KMS-11 (cell line): ENCODE data around the gene USP17L24.
"Not testable (repeated sequence)": the region's sequence is repeated elsewhere in the genome, so short reads cannot be mapped to it uniquely, and the experiment has no call there.

Experiments used
- H2AFZ ChIP-seq: fragments of 200-600 bp; sonication (generic); 2 replicates; pipeline ENCODE4 v1.6.1; 2016; ENCODE audit warnings: antibody characterized with exemption, mixed run types, low read depth
- H3K27ac ChIP-seq: fragments of 200-600 bp; sonication (generic); 2 replicates; pipeline ENCODE4 v1.6.1; 2016; ENCODE audit warnings: mild to moderate bottlenecking, mixed run types
- H3K27me3 ChIP-seq: fragments of 200-600 bp; sonication (generic); 2 replicates; pipeline ENCODE4 v1.6.1; 2017; ENCODE audit warnings: mild to moderate bottlenecking, low read depth, mixed run types, moderate library complexity; ENCODE audit not compliant: insufficient read depth
- H3K36me3 ChIP-seq: fragments of 200-600 bp; sonication (generic); 2 replicates; pipeline ENCODE4 v1.6.1; 2017; ENCODE audit warnings: mild to moderate bottlenecking, mixed run types; ENCODE audit not compliant: insufficient read depth
- H3K4me1 ChIP-seq: fragments of 200-600 bp; sonication (generic); 2 replicates; pipeline ENCODE4 v1.6.1; 2016; ENCODE audit warnings: mild to moderate bottlenecking, low read depth, mixed run types; ENCODE audit not compliant: poor library complexity, severe bottlenecking
- H3K4me2 ChIP-seq: fragments of 200-600 bp; sonication (generic); 2 replicates; pipeline ENCODE4 v1.7.0; 2016; ENCODE audit warnings: mild to moderate bottlenecking, mixed run types
- H3K4me3 ChIP-seq: fragments of 200-600 bp; sonication (generic); IDR thresholded peaks from 2 replicates; pipeline ENCODE4 v1.6.1; 2017; ENCODE audit warnings: low read depth, low read length, mixed read lengths; ENCODE audit not compliant: insufficient read depth
- H3K79me2 ChIP-seq: fragments of 200-600 bp; sonication (generic); 2 replicates; pipeline ENCODE4 v1.6.1; 2016; ENCODE audit warnings: low read depth, mixed run types; ENCODE audit not compliant: insufficient read depth
- H3K9ac ChIP-seq: fragments of 200-600 bp; sonication (generic); 2 replicates; pipeline ENCODE4 v1.6.1; 2016; ENCODE audit warnings: mild to moderate bottlenecking, mixed run types
- H4K20me1 ChIP-seq: fragments of 200-600 bp; sonication (generic); 2 replicates; pipeline ENCODE4 v1.6.1; 2016; ENCODE audit warnings: mild to moderate bottlenecking, mixed run types; ENCODE audit not compliant: insufficient read depth

The USP17L24 gene, protein sequence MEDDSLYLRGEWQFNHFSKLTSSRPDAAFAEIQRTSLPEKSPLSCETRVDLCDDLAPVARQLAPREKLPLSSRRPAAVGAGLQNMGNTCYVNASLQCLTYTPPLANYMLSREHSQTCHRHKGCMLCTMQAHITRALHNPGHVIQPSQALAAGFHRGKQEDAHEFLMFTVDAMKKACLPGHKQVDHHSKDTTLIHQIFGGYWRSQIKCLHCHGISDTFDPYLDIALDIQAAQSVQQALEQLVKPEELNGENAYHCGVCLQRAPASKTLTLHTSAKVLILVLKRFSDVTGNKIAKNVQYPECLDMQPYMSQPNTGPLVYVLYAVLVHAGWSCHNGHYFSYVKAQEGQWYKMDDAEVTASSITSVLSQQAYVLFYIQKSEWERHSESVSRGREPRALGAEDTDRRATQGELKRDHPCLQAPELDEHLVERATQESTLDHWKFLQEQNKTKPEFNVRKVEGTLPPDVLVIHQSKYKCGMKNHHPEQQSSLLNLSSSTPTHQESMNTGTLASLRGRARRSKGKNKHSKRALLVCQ

DNA sequence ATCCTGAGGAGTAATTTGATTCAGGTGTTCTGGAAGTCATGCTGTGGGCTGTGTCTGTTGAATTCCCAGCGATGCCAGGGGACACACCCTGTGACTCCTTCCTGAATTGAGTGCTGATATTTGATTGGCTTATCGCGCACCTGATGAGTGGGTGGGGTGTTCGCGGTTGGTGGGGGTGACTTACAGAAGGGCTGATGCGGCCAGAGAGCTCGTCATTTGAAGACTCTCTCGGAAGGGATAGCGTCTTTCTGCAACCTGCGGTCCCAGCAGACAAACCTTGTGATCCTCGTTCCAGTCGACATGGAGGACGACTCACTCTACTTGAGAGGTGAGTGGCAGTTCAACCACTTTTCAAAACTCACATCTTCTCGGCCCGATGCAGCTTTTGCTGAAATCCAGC is at the start of gene USP17L24:
Gene USP17L24, plus strand, starts transcription at position 301 of the 400 bp plus-strand sequence. Its CDS starts 0 bp downstream, at position 301.
- not testable (repeated sequence) for H2AFZ ChIP-seq, H3K4me3 ChIP-seq, H4K20me1 ChIP-seq, H3K27me3 ChIP-seq, H3K4me2 ChIP-seq, H3K79me2 ChIP-seq, H3K9ac ChIP-seq, H3K36me3 ChIP-seq, H3K27ac ChIP-seq, H3K4me1 ChIP-seq

DNA sequence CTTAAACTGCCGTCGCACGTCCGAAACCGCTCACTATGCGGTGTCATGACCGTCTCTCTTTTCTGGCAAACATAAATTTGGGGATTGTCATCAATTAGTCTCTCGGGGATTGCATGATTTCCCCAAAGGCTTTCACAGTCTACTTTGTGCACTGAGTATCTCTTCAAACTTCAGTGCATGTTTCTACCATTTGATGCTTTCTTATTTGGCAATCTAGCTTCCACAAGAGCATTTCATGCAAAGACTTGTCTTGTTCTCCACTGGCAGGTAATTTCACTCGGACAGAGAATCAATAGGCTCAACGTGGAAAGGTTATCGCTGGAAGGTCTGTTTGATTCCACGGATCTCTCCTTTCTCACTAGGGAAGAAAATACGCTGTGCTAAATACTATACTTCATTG is 774 bp upstream of the USP17L24 start:
- H3K4me2 ChIP-seq, H3K4me3 ChIP-seq: not testable (repeated sequence)

DNA sequence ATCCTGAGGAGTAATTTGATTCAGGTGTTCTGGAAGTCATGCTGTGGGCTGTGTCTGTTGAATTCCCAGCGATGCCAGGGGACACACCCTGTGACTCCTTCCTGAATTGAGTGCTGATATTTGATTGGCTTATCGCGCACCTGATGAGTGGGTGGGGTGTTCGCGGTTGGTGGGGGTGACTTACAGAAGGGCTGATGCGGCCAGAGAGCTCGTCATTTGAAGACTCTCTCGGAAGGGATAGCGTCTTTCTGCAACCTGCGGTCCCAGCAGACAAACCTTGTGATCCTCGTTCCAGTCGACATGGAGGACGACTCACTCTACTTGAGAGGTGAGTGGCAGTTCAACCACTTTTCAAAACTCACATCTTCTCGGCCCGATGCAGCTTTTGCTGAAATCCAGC is 4.6 kb downstream of the USP17L24 start, which contains the start of gene USP17L25:
Gene USP17L25, plus strand, starts transcription at position 301 of the 400 bp plus-strand sequence. Its CDS starts 0 bp downstream, at position 301.
- H3K27me3 ChIP-seq, H3K4me2 ChIP-seq, H3K27ac ChIP-seq, H3K4me3 ChIP-seq, H3K9ac ChIP-seq, H3K4me1 ChIP-seq, H3K79me2 ChIP-seq, H3K36me3 ChIP-seq, H2AFZ ChIP-seq, H4K20me1 ChIP-seq: not testable (repeated sequence)

More for the DNA sequence above, 774 bp upstream of the USP17L24 start:
- not testable (repeated sequence) for H3K79me2 ChIP-seq, H3K9ac ChIP-seq, H3K36me3 ChIP-seq, H3K4me1 ChIP-seq, H3K27me3 ChIP-seq, H3K27ac ChIP-seq, H4K20me1 ChIP-seq, H2AFZ ChIP-seq

DNA sequence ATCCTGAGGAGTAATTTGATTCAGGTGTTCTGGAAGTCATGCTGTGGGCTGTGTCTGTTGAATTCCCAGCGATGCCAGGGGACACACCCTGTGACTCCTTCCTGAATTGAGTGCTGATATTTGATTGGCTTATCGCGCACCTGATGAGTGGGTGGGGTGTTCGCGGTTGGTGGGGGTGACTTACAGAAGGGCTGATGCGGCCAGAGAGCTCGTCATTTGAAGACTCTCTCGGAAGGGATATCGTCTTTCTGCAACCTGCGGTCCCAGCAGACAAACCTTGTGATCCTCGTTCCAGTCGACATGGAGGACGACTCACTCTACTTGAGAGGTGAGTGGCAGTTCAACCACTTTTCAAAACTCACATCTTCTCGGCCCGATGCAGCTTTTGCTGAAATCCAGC is 9.4 kb downstream of the USP17L24 start, which contains the start of gene USP17L26:
Gene USP17L26, plus strand, starts transcription at position 301 of the 400 bp plus-strand sequence. Its CDS starts 0 bp downstream, at position 301.
- H3K27me3 ChIP-seq, H3K79me2 ChIP-seq, H3K4me1 ChIP-seq, H3K4me3 ChIP-seq, H3K27ac ChIP-seq, H3K4me2 ChIP-seq, H3K36me3 ChIP-seq, H3K9ac ChIP-seq, H4K20me1 ChIP-seq, H2AFZ ChIP-seq: not testable (repeated sequence)

DNA sequence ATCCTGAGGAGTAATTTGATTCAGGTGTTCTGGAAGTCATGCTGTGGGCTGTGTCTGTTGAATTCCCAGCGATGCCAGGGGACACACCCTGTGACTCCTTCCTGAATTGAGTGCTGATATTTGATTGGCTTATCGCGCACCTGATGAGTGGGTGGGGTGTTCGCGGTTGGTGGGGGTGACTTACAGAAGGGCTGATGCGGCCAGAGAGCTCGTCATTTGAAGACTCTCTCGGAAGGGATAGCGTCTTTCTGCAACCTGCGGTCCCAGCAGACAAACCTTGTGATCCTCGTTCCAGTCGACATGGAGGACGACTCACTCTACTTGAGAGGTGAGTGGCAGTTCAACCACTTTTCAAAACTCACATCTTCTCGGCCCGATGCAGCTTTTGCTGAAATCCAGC is 14.1 kb downstream of the USP17L24 start, which contains the start of gene USP17L5:
Gene USP17L5, plus strand, starts transcription at position 301 of the 400 bp plus-strand sequence. Its CDS starts 0 bp downstream, at position 301.
- H3K4me1 ChIP-seq, H3K4me2 ChIP-seq, H3K4me3 ChIP-seq, H3K79me2 ChIP-seq, H2AFZ ChIP-seq, H4K20me1 ChIP-seq, H3K9ac ChIP-seq, H3K36me3 ChIP-seq, H3K27me3 ChIP-seq, H3K27ac ChIP-seq: not testable (repeated sequence)

DNA sequence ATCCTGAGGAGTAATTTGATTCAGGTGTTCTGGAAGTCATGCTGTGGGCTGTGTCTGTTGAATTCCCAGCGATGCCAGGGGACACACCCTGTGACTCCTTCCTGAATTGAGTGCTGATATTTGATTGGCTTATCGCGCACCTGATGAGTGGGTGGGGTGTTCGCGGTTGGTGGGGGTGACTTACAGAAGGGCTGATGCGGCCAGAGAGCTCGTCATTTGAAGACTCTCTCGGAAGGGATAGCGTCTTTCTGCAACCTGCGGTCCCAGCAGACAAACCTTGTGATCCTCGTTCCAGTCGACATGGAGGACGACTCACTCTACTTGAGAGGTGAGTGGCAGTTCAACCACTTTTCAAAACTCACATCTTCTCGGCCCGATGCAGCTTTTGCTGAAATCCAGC is 18.9 kb downstream of the USP17L24 start, which contains the start of gene USP17L27:
Gene USP17L27, plus strand, starts transcription at position 301 of the 400 bp plus-strand sequence. Its CDS starts 0 bp downstream, at position 301.
- not testable (repeated sequence) for H3K27me3 ChIP-seq, H3K4me2 ChIP-seq, H3K36me3 ChIP-seq, H3K79me2 ChIP-seq, H3K4me3 ChIP-seq, H3K27ac ChIP-seq, H3K9ac ChIP-seq, H3K4me1 ChIP-seq, H2AFZ ChIP-seq, H4K20me1 ChIP-seq

DNA sequence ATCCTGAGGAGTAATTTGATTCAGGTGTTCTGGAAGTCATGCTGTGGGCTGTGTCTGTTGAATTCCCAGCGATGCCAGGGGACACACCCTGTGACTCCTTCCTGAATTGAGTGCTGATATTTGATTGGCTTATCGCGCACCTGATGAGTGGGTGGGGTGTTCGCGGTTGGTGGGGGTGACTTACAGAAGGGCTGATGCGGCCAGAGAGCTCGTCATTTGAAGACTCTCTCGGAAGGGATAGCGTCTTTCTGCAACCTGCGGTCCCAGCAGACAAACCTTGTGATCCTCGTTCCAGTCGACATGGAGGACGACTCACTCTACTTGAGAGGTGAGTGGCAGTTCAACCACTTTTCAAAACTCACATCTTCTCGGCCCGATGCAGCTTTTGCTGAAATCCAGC is 23.6 kb downstream of the USP17L24 start, which contains the start of gene USP17L28:
Gene USP17L28, plus strand, starts transcription at position 301 of the 400 bp plus-strand sequence. Its CDS starts 0 bp downstream, at position 301.
- H3K27ac ChIP-seq, H3K4me3 ChIP-seq, H3K4me1 ChIP-seq, H3K79me2 ChIP-seq, H3K9ac ChIP-seq, H3K4me2 ChIP-seq, H4K20me1 ChIP-seq, H3K36me3 ChIP-seq, H2AFZ ChIP-seq, H3K27me3 ChIP-seq: not testable (repeated sequence)

DNA sequence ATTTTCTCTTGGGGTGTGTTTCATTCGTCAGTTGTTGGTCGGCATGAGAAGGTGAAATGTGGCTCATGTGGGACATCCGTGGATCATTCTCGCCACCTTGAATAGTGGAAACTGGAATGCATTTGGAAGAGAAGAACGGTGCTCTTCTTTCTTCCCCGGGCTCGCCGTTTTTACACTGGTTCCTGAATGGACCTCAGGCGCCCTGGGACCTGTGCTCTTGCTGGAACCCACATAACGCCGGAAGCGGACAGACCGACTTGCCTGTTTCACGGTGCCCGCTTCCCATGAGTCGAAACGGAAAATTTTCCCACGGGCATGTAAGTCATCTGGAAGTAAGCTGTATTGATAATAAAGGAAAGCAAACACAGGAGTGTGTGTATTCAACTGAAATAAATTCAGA is 25.9 kb downstream of the USP17L24 start:
- not testable (repeated sequence) for H3K27ac ChIP-seq, H2AFZ ChIP-seq, H3K4me1 ChIP-seq, H3K4me3 ChIP-seq, H4K20me1 ChIP-seq, H3K36me3 ChIP-seq, H3K9ac ChIP-seq, H3K4me2 ChIP-seq, H3K79me2 ChIP-seq, H3K27me3 ChIP-seq

DNA sequence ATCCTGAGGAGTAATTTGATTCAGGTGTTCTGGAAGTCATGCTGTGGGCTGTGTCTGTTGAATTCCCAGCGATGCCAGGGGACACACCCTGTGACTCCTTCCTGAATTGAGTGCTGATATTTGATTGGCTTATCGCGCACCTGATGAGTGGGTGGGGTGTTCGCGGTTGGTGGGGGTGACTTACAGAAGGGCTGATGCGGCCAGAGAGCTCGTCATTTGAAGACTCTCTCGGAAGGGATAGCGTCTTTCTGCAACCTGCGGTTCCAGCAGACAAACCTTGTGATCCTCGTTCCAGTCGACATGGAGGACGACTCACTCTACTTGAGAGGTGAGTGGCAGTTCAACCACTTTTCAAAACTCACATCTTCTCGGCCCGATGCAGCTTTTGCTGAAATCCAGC is 28.4 kb downstream of the USP17L24 start, which contains the start of gene USP17L29:
Gene USP17L29, plus strand, starts transcription at position 301 of the 400 bp plus-strand sequence. Its CDS starts 0 bp downstream, at position 301.
- H3K27me3 ChIP-seq, H3K9ac ChIP-seq, H3K4me2 ChIP-seq, H4K20me1 ChIP-seq, H2AFZ ChIP-seq, H3K27ac ChIP-seq, H3K36me3 ChIP-seq, H3K4me1 ChIP-seq, H3K4me3 ChIP-seq, H3K79me2 ChIP-seq: not testable (repeated sequence)

DNA sequence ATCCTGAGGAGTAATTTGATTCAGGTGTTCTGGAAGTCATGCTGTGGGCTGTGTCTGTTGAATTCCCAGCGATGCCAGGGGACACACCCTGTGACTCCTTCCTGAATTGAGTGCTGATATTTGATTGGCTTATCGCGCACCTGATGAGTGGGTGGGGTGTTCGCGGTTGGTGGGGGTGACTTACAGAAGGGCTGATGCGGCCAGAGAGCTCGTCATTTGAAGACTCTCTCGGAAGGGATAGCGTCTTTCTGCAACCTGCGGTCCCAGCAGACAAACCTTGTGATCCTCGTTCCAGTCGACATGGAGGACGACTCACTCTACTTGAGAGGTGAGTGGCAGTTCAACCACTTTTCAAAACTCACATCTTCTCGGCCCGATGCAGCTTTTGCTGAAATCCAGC is 37.9 kb downstream of the USP17L24 start, which contains the start of gene USP17L30:
Gene USP17L30, plus strand, starts transcription at position 301 of the 400 bp plus-strand sequence. Its CDS starts 0 bp downstream, at position 301.
- not testable (repeated sequence) for H3K9ac ChIP-seq, H3K79me2 ChIP-seq, H3K27ac ChIP-seq, H3K4me3 ChIP-seq, H3K4me2 ChIP-seq, H4K20me1 ChIP-seq, H3K27me3 ChIP-seq, H3K4me1 ChIP-seq, H3K36me3 ChIP-seq, H2AFZ ChIP-seq
